Coronary artery (tissue), 2 donors: ENCODE results near the gene MTRFR.

ENCODE experiments used
- DNase-seq: peaks from one replicate; pipeline ENCODE4 v3.0.0-alpha.2; 2017; ENCODE audit warnings: low spot score
- H3K27ac ChIP-seq, 2 donors: fragments of 200-600 bp; sonication (generic); one replicate each; pipeline ENCODE4 v1.5.1; 2016 to 2019
- H3K4me3 ChIP-seq: fragments of 200-600 bp; sonication (generic); 2 replicates; pipeline ENCODE4 v1.5.1; 2016; ENCODE audit warnings: mild to moderate bottlenecking, moderate library complexity
- CTCF ChIP-seq: fragments of 200-600 bp; sonication (generic); IDR thresholded peaks from one replicate; pipeline ENCODE4 v1.5.1; 2019; ENCODE audit warnings: antibody characterized with exemption

The MTRFR gene

GRCh38 chr12:123288751-123289346 is 55.6 kb downstream of the MTRFR start:
- no peak for TF ChIP-seq CTCF
- no peak for DNase-seq
- H3K4me3 ChIP-seq, result no peak overlapping the region
- no peak overlapping the region for H3K27ac ChIP-seq

GRCh38 chr12:123289911-123290310 is 56.7 kb downstream of the MTRFR start:
- no peak for TF ChIP-seq CTCF
- Histone ChIP-seq H3K4me3 (no peak overlapping the region), H3K27ac (no peak overlapping the region)
- no peak for DNase-seq

GRCh38 chr12:123293178-123293760 is 60.0 kb downstream of the MTRFR start:
- Histone ChIP-seq H3K4me3 (no peak overlapping the region), H3K27ac (no peak overlapping the region)
- no peak for TF ChIP-seq CTCF
- DNase-seq, result no peak

- no peak for DNase-seq
- TF ChIP-seq CTCF, result no peak
- no peak overlapping the region for H3K27ac ChIP-seq
- H3K4me3 ChIP-seq, result no peak overlapping the region
These were observed 71.9 kb downstream of the MTRFR start for GRCh38 chr12:123305136-123305535.

- no peak for DNase-seq
- no peak for TF ChIP-seq CTCF
- Histone ChIP-seq H3K4me3 (no peak overlapping the region), H3K27ac (no peak overlapping the region)
These were observed 73.0 kb downstream of the MTRFR start for GRCh38 chr12:123306200-123306599.
